ENCODE data around the gene COPZ1.

DNA sequence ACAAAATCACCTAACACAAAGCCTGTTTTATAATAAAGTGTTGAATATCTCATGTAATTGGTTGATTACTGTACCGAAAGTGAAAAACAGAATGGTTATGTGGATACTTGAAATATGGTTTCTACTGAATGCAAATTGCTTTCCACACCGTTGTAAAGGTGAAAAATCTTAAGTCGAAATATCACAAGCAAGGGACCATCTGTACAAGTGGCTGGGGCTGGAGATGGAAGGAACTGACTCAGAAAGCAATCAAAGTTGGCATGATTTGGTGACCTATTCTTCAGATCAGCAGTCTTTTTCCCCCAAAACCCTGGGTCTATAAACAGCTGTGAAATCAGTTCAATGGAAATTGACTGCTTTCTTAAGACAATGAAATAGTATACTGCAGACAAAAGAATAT lies 48.6 kb upstream of the COPZ1 start:
- TF ChIP-seq, protein P1, sequence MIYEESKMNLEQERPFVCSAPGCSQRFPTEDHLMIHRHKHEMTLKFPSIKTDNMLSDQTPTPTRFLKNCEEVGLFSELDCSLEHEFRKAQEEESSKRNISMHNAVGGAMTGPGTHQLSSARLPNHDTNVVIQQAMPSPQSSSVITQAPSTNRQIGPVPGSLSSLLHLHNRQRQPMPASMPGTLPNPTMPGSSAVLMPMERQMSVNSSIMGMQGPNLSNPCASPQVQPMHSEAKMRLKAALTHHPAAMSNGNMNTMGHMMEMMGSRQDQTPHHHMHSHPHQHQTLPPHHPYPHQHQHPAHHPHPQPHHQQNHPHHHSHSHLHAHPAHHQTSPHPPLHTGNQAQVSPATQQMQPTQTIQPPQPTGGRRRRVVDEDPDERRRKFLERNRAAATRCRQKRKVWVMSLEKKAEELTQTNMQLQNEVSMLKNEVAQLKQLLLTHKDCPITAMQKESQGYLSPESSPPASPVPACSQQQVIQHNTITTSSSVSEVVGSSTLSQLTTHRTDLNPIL (CRISPR knock-in tag; IDR thresholded peaks at IDR 0.05; ENCODE audit: low read depth), result no peak
- TF ChIP-seq, protein P2, sequence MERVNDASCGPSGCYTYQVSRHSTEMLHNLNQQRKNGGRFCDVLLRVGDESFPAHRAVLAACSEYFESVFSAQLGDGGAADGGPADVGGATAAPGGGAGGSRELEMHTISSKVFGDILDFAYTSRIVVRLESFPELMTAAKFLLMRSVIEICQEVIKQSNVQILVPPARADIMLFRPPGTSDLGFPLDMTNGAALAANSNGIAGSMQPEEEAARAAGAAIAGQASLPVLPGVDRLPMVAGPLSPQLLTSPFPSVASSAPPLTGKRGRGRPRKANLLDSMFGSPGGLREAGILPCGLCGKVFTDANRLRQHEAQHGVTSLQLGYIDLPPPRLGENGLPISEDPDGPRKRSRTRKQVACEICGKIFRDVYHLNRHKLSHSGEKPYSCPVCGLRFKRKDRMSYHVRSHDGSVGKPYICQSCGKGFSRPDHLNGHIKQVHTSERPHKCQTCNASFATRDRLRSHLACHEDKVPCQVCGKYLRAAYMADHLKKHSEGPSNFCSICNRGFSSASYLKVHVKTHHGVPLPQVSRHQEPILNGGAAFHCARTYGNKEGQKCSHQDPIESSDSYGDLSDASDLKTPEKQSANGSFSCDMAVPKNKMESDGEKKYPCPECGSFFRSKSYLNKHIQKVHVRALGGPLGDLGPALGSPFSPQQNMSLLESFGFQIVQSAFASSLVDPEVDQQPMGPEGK (CRISPR knock-in tag; IDR thresholded peaks at IDR 0.05; ENCODE audit: borderline replicate concordance), result no peak
- TF ChIP-seq ARNTL (CRISPR knock-in tag; IDR thresholded peaks at IDR 0.05; ENCODE audit: borderline replicate concordance, low read depth), result no peak
- TF ChIP-seq, protein P3, sequence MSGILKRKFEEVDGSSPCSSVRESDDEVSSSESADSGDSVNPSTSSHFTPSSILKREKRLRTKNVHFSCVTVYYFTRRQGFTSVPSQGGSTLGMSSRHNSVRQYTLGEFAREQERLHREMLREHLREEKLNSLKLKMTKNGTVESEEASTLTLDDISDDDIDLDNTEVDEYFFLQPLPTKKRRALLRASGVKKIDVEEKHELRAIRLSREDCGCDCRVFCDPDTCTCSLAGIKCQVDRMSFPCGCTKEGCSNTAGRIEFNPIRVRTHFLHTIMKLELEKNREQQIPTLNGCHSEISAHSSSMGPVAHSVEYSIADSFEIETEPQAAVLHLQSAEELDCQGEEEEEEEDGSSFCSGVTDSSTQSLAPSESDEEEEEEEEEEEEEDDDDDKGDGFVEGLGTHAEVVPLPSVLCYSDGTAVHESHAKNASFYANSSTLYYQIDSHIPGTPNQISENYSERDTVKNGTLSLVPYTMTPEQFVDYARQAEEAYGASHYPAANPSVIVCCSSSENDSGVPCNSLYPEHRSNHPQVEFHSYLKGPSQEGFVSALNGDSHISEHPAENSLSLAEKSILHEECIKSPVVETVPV (CRISPR knock-in tag; IDR thresholded peaks at IDR 0.05), result no peak
- no peak for TF ChIP-seq ZNF70 (CRISPR knock-in tag; IDR thresholded peaks at IDR 0.05)
- no peak for TF ChIP-seq SNAI2 (CRISPR knock-in tag; IDR thresholded peaks at IDR 0.05)

Data from SK-N-SH treated with all-trans-retinoic acid at 6 μM for 48 hours (cell line).